Measurements from ENCODE around the gene ST3GAL3.
A peak's percentile ranks its signal among the peaks of the same experiment; 100 is the strongest.

Gene ST3GAL3

GRCh38 chr1:43678940-43679339, 28.4 kb upstream of the ST3GAL3 start:
- H3K36me3 ChIP-seq (ENCODE audit: control insufficient read depth, insufficient read depth, low read length) = peaks cover 94% of the 10 kb centered on the region
- no peak overlapping the region for H3K27ac ChIP-seq (ENCODE audit: low read depth, low read length, severe bottlenecking)
- WGBS, 2 experiments (ENCODE audit: insufficient coverage in 2 of 2) = 100% methylated on average over 1 of the region's 2 CpGs; no CpG with 5 or more reads in 1 of the 2 experiments
- no peaks in the 10 kb centered on the region for H3K9me3 ChIP-seq (ENCODE audit: control insufficient read depth, low read length)
- no peaks in the 10 kb centered on the region for H3K4me1 ChIP-seq (ENCODE audit: control insufficient read depth, insufficient read depth, low read length, poor library complexity, severe bottlenecking)
- H3K4me3 ChIP-seq (ENCODE audit: extremely low read depth, insufficient read depth, low read length, poor library complexity, severe bottlenecking) = no peak overlapping the region

GRCh38 chr1:43683560-43683959, 23.8 kb upstream of the ST3GAL3 start:
- 90% methylated on average over 2 of the region's 4 CpGs; no CpG with 5 or more reads in 1 of the 2 experiments for WGBS, 2 experiments (ENCODE audit: insufficient coverage in 2 of 2)
- peaks cover 95% of the 10 kb centered on the region for H3K36me3 ChIP-seq (ENCODE audit: control insufficient read depth, insufficient read depth, low read length)
- H3K4me3 ChIP-seq (ENCODE audit: extremely low read depth, insufficient read depth, low read length, poor library complexity, severe bottlenecking) = no peak overlapping the region
- H3K4me1 ChIP-seq (ENCODE audit: control insufficient read depth, insufficient read depth, low read length, poor library complexity, severe bottlenecking) = peaks cover 5% of the 10 kb centered on the region
- no peaks in the 10 kb centered on the region for H3K9me3 ChIP-seq (ENCODE audit: control insufficient read depth, low read length)
- H3K27ac ChIP-seq (ENCODE audit: low read depth, low read length, severe bottlenecking) = no peak overlapping the region

GRCh38 chr1:43686801-43687200, 20.5 kb upstream of the ST3GAL3 start:
- Histone ChIP-seq H3K4me3 (ENCODE audit: extremely low read depth, insufficient read depth, low read length, poor library complexity, severe bottlenecking) (no peak overlapping the region), H3K36me3 (ENCODE audit: control insufficient read depth, insufficient read depth, low read length) (peaks cover 95% of the 10 kb centered on the region), H3K9me3 (ENCODE audit: control insufficient read depth, low read length) (no peaks in the 10 kb centered on the region), H3K27ac (ENCODE audit: low read depth, low read length, severe bottlenecking) (no peak overlapping the region), H3K4me1 (ENCODE audit: control insufficient read depth, insufficient read depth, low read length, poor library complexity, severe bottlenecking) (peaks cover 5% of the 10 kb centered on the region)
- 90 to 94% methylated on average over 2 of the region's 3 CpGs for WGBS, 2 experiments (ENCODE audit: insufficient coverage in 2 of 2)

GRCh38 chr1:43687301-43688108, 19.8 kb upstream of the ST3GAL3 start:
- Histone ChIP-seq H3K27ac (ENCODE audit: low read depth, low read length, severe bottlenecking) (no peak overlapping the region), H3K4me3 (ENCODE audit: extremely low read depth, insufficient read depth, low read length, poor library complexity, severe bottlenecking) (no peak overlapping the region), H3K4me1 (ENCODE audit: control insufficient read depth, insufficient read depth, low read length, poor library complexity, severe bottlenecking) (peaks cover 5% of the 10 kb centered on the region), H3K9me3 (ENCODE audit: control insufficient read depth, low read length) (no peaks in the 10 kb centered on the region), H3K36me3 (ENCODE audit: control insufficient read depth, insufficient read depth, low read length) (peaks cover 95% of the 10 kb centered on the region)
- WGBS, 2 experiments (ENCODE audit: insufficient coverage in 2 of 2) = 94 to 100% methylated on average over 3 to 5 of the region's 5 CpGs

GRCh38 chr1:43688109-43688387, 19.3 kb upstream of the ST3GAL3 start:
- H3K27ac ChIP-seq (ENCODE audit: low read depth, low read length, severe bottlenecking) = peak overlapping the region; percentile 45
- H3K36me3 ChIP-seq (ENCODE audit: control insufficient read depth, insufficient read depth, low read length) = peaks cover 95% of the 10 kb centered on the region
- peaks cover 5% of the 10 kb centered on the region for H3K4me1 ChIP-seq (ENCODE audit: control insufficient read depth, insufficient read depth, low read length, poor library complexity, severe bottlenecking)
- WGBS, 2 experiments (ENCODE audit: insufficient coverage in 2 of 2) = 90% methylated on average over 2 of the region's 2 CpGs; no CpG with 5 or more reads in 1 of the 2 experiments
- H3K4me3 ChIP-seq (ENCODE audit: extremely low read depth, insufficient read depth, low read length, poor library complexity, severe bottlenecking) = no peak overlapping the region
- H3K9me3 ChIP-seq (ENCODE audit: control insufficient read depth, low read length) = no peaks in the 10 kb centered on the region

GRCh38 chr1:43688594-43689000, 18.7 kb upstream of the ST3GAL3 start:
- Histone ChIP-seq H3K27ac (ENCODE audit: low read depth, low read length, severe bottlenecking) (peak overlapping the region; percentile 45), H3K9me3 (ENCODE audit: control insufficient read depth, low read length) (no peaks in the 10 kb centered on the region), H3K4me3 (ENCODE audit: extremely low read depth, insufficient read depth, low read length, poor library complexity, severe bottlenecking) (no peak overlapping the region), H3K4me1 (ENCODE audit: control insufficient read depth, insufficient read depth, low read length, poor library complexity, severe bottlenecking) (peaks cover 5% of the 10 kb centered on the region), H3K36me3 (ENCODE audit: control insufficient read depth, insufficient read depth, low read length) (peaks cover 95% of the 10 kb centered on the region)
- WGBS, 2 experiments (ENCODE audit: insufficient coverage in 2 of 2) = 100% methylated on average over 1 of the region's 2 CpGs

- WGBS, 2 experiments (ENCODE audit: insufficient coverage in 2 of 2) = 90% methylated on average over 1 to 2 of the region's 2 CpGs
- Histone ChIP-seq H3K9me3 (ENCODE audit: control insufficient read depth, low read length) (no peaks in the 10 kb centered on the region), H3K27ac (ENCODE audit: low read depth, low read length, severe bottlenecking) (no peak overlapping the region), H3K4me3 (ENCODE audit: extremely low read depth, insufficient read depth, low read length, poor library complexity, severe bottlenecking) (no peak overlapping the region), H3K4me1 (ENCODE audit: control insufficient read depth, insufficient read depth, low read length, poor library complexity, severe bottlenecking) (peaks cover 5% of the 10 kb centered on the region), H3K36me3 (ENCODE audit: control insufficient read depth, insufficient read depth, low read length) (peaks cover 96% of the 10 kb centered on the region)
Measured at GRCh38 chr1:43689289-43689688, 18.0 kb upstream of the ST3GAL3 start.

GRCh38 chr1:43691871-43692815, 15.2 kb upstream of the ST3GAL3 start:
- no peak overlapping the region for H3K4me3 ChIP-seq (ENCODE audit: extremely low read depth, insufficient read depth, low read length, poor library complexity, severe bottlenecking)
- H3K4me1 ChIP-seq (ENCODE audit: control insufficient read depth, insufficient read depth, low read length, poor library complexity, severe bottlenecking) = peaks cover 5% of the 10 kb centered on the region
- no peak overlapping the region for H3K27ac ChIP-seq (ENCODE audit: low read depth, low read length, severe bottlenecking)
- WGBS, 2 experiments (ENCODE audit: insufficient coverage in 2 of 2) = 91 to 92% methylated on average over 8 to 10 of the region's 10 CpGs
- peaks cover 98% of the 10 kb centered on the region for H3K36me3 ChIP-seq (ENCODE audit: control insufficient read depth, insufficient read depth, low read length)
- H3K9me3 ChIP-seq (ENCODE audit: control insufficient read depth, low read length) = no peaks in the 10 kb centered on the region

GRCh38 chr1:43693371-43693770, 14.0 kb upstream of the ST3GAL3 start:
- Histone ChIP-seq H3K27ac (ENCODE audit: low read depth, low read length, severe bottlenecking) (no peak overlapping the region), H3K4me1 (ENCODE audit: control insufficient read depth, insufficient read depth, low read length, poor library complexity, severe bottlenecking) (peaks cover under 1% of the 10 kb centered on the region), H3K36me3 (ENCODE audit: control insufficient read depth, insufficient read depth, low read length) (peaks cover 99% of the 10 kb centered on the region), H3K4me3 (ENCODE audit: extremely low read depth, insufficient read depth, low read length, poor library complexity, severe bottlenecking) (no peak overlapping the region), H3K9me3 (ENCODE audit: control insufficient read depth, low read length) (no peaks in the 10 kb centered on the region)
- 89 to 95% methylated on average over 4 to 5 of the region's 6 CpGs for WGBS, 2 experiments (ENCODE audit: insufficient coverage in 2 of 2)

- no peaks in the 10 kb centered on the region for H3K4me1 ChIP-seq (ENCODE audit: control insufficient read depth, insufficient read depth, low read length, poor library complexity, severe bottlenecking)
- WGBS, 2 experiments (ENCODE audit: insufficient coverage in 2 of 2) = 94 to 98% methylated on average over 4 of the region's 5 CpGs
- no peak overlapping the region for H3K4me3 ChIP-seq (ENCODE audit: extremely low read depth, insufficient read depth, low read length, poor library complexity, severe bottlenecking)
- no peak overlapping the region for H3K27ac ChIP-seq (ENCODE audit: low read depth, low read length, severe bottlenecking)
- peaks cover 98% of the 10 kb centered on the region for H3K36me3 ChIP-seq (ENCODE audit: control insufficient read depth, insufficient read depth, low read length)
- no peaks in the 10 kb centered on the region for H3K9me3 ChIP-seq (ENCODE audit: control insufficient read depth, low read length)
Measured at GRCh38 chr1:43699281-43699680, 8.1 kb upstream of the ST3GAL3 start.
